Fibroblast of lung (primary cell): Measurements from ENCODE around the gene GON4L.

Experiments used
- EZH2 ChIP-seq: IDR thresholded peaks from 2 replicates; pipeline ENCODE4 v1.5.1; 2012; ENCODE audit warnings: low read length, control low read depth, mild to moderate bottlenecking; ENCODE audit errors: missing control alignments
- TF ChIP-seq, protein P1 (sequence below), 2 donors: IDR thresholded peaks in 1 of 2; conservative IDR thresholded peaks in 1 of 2; 1 replicate in 1 of 2; 2 replicates in 1 of 2; pipeline ENCODE4 v1.5.1; 2011 to 2012; ENCODE audit warnings: low read length in 2 of 2, control low read depth in 1 of 2, inconsistent platforms in 1 of 2, low read depth in 1 of 2, mild to moderate bottlenecking in 1 of 2

DNA sequence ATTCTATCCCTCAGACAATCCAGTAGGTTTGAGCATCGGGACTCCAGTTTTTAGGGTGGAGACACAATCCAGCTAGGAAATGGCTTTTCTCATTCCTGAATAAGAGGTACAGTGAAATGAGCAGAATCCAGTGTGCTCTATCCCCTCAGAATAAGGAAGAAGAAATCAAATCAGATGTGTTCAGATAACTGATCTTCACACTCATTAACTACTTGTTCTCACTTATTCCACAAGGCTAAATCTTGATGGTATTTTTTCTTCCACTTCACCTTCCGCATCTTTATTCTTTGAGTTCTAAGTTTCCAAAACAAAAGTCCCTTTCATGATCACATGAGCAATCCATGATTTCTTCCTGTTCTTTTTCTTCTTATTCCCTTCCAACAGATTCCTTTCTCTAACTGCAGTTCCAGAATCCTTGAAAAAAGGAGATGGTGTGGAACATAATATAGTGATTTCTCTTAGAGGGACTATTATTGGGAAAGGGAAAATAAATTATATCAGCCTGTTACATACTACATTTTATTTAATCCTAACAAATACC, 4.0 kb upstream of the GON4L start:
- TF ChIP-seq, protein P1, sequence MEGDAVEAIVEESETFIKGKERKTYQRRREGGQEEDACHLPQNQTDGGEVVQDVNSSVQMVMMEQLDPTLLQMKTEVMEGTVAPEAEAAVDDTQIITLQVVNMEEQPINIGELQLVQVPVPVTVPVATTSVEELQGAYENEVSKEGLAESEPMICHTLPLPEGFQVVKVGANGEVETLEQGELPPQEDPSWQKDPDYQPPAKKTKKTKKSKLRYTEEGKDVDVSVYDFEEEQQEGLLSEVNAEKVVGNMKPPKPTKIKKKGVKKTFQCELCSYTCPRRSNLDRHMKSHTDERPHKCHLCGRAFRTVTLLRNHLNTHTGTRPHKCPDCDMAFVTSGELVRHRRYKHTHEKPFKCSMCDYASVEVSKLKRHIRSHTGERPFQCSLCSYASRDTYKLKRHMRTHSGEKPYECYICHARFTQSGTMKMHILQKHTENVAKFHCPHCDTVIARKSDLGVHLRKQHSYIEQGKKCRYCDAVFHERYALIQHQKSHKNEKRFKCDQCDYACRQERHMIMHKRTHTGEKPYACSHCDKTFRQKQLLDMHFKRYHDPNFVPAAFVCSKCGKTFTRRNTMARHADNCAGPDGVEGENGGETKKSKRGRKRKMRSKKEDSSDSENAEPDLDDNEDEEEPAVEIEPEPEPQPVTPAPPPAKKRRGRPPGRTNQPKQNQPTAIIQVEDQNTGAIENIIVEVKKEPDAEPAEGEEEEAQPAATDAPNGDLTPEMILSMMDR (conservative IDR thresholded peaks at IDR 0.05 in 1 of 2, IDR thresholded peaks at IDR 0.05 in 1 of 2; ENCODE audit: low read depth in 1 of 2, low read length in 2 of 2): no peak
- TF ChIP-seq EZH2: no peak
